ENCODE results near the gene TEX29.

GRCh38 chr13:111315347-111315995 lies 5.0 kb upstream of the TEX29 start:
- TF ChIP-seq CTCF (IDR thresholded peaks at IDR 0.05) = no peak
- no peak for TF ChIP-seq POLR2A (IDR thresholded peaks at IDR 0.05)
- TF ChIP-seq POLR2AphosphoS5 (IDR thresholded peaks at IDR 0.05; ENCODE audit: insufficient read depth in 1 of 2, low read depth in 1 of 2) = no peak
